Gastroesophageal sphincter (tissue), 3 donors: ENCODE data around the gene WDR75.

ENCODE experiments used
- CTCF ChIP-seq, 4 experiments: fragments of 200-600 bp in 2 of 4; fragments of 450-650 bp in 2 of 4; sonication (generic) in 1 of 4; IDR thresholded peaks; one replicate each; pipeline ENCODE4 v1.5.1; 2017 to 2019; ENCODE audit warnings: antibody characterized with exemption in 4 of 4, mild to moderate bottlenecking in 2 of 4, moderate library complexity in 2 of 4
- EP300 ChIP-seq: sonication (generic); formaldehyde crosslinking; IDR thresholded peaks from one replicate; pipeline ENCODE4 v1.6.1; 2017; ENCODE audit warnings: antibody characterized with exemption, mild to moderate bottlenecking
- POLR2A ChIP-seq, 2 donors: fragments of 450-650 bp; IDR thresholded peaks; one replicate each; pipeline ENCODE4 v1.6.1; 2017; ENCODE audit warnings: antibody characterized with exemption in 2 of 2, mild to moderate bottlenecking in 2 of 2, moderate library complexity in 1 of 2

- no peak for TF ChIP-seq CTCF (IDR thresholded peaks at IDR 0.05)
- TF ChIP-seq POLR2A (IDR thresholded peaks at IDR 0.05): no peak
- TF ChIP-seq EP300: peak; percentile 18
Measured at GRCh38 chr2:189411860-189412259, 29.4 kb upstream of the WDR75 start.
